Heart left ventricle (tissue), 16 donors: ENCODE measurements around the gene GIMAP7. TPM values are rescaled to one million over a fixed set of nuclear protein-coding genes. Genes with fewer than 3 reads are reported as not detected.

Experiments used
- ATAC-seq, 4 donors: fragments of 200-7000 bp; cut with Tn5 transposase; one replicate each; pipeline ENCODE4 v1.9.1; 2020 to 2022; ENCODE audit warnings: moderate library complexity in 4 of 4, mild to moderate bottlenecking in 3 of 4, moderate number of reproducible peaks in 1 of 4
- DNase-seq, 5 donors: peaks; one replicate each; pipeline ENCODE4 v3.0.0-alpha.2; 2020
- H3K27ac ChIP-seq, 12 donors: fragments of 200-600 bp; sonication (generic) in 4 of 12; one replicate each; pipeline versions ENCODE4 v1.5.0 to v1.8.0; 2016 to 2022; ENCODE audit warnings: mild to moderate bottlenecking in 2 of 12
- H3K27me3 ChIP-seq, 9 donors: fragments of 200-600 bp; sonication (generic) in 2 of 9; one replicate each; pipeline versions ENCODE4 v1.5.1 to v1.8.0; 2016 to 2022; ENCODE audit warnings: mild to moderate bottlenecking in 3 of 9
- H3K36me3 ChIP-seq, 9 donors: fragments of 200-600 bp; sonication (generic) in 2 of 9; one replicate each; pipeline versions ENCODE4 v1.5.0 to v1.8.0; 2018 to 2022; ENCODE audit warnings: mild to moderate bottlenecking in 2 of 9
- H3K4me1 ChIP-seq, 12 donors: fragments of 200-600 bp; sonication (generic) in 4 of 12; one replicate each; pipeline versions ENCODE4 v1.5.0 to v1.8.0; 2016 to 2022; ENCODE audit warnings: mild to moderate bottlenecking in 3 of 12
- H3K4me3 ChIP-seq, 12 donors: fragments of 200-600 bp; sonication (generic) in 4 of 12; one replicate each; pipeline versions ENCODE4 v1.5.0 to v1.8.0; 2017 to 2022; ENCODE audit warnings: mild to moderate bottlenecking in 9 of 12, moderate library complexity in 4 of 12
- H3K9me3 ChIP-seq, 12 donors: fragments of 200-600 bp; sonication (generic) in 4 of 12; one replicate each; pipeline versions ENCODE4 v1.5.0 to v1.8.0; 2016 to 2022; ENCODE audit warnings: mild to moderate bottlenecking in 1 of 12
- POLR2A ChIP-seq, 2 donors: fragments of 450-650 bp; IDR thresholded peaks; one replicate each; pipeline ENCODE4 v1.6.1; 2017; ENCODE audit warnings: antibody characterized with exemption in 2 of 2, mild to moderate bottlenecking in 2 of 2, moderate library complexity in 2 of 2
- WGBS, 4 donors: extraction: QIAGEN DNeasy Blood & Tissue Kit in 2 of 4; methylation state at CpG; one replicate each; pipeline versions ENCODE4 v1.1.5 to v1.1.7; 2013 to 2018; 5-methylcytosine and 5-hydroxymethylcytosine counted together
- intact Hi-C, 10 donors: fragments of 100-400 bp; cut with DNase I; formaldehyde crosslinking; loops; one replicate each; pipeline versions ENCODE4 v1.11.1 to v1.14.2; 2022
- polyA plus RNA-seq, 2 donors: library from polyadenylated mRNA; stranded (reverse); fragments of 200-250 nt; gene quantifications; one replicate each; pipeline ENCODE4 v1.2.3, GENCODE V29; 2013
- total RNA-seq, 9 donors: library from RNA; depleted of rRNA in 2 of 9; stranded (reverse); fragments of >200 nt in 2 of 9; fragmentation: NEBNext Ultra II Directional in 3 of 9; extraction: Animal tissue kit (Norgen Biotek cat#: 25700) in 3 of 9; gene quantifications; one replicate each; pipeline versions ENCODE4 v1.1.0 to v1.2.4, GENCODE V29; 2016 to 2023
- TF ChIP-seq, protein P1 (sequence below), 12 donors: fragments of 200-600 bp; sonication (generic) in 4 of 12; IDR thresholded peaks; one replicate each; pipeline versions ENCODE4 v1.5.0 to v1.8.0; 2018 to 2022; ENCODE audit warnings: antibody characterized with exemption in 12 of 12, mild to moderate bottlenecking in 5 of 12
- donor health status: ischemic (EF 13 %, LVEDD 7.1; RV severe dilation, severe dysfunction).
- donor health status: healthy with polysubstance abuse.
- donor health status: DM: no; HTN: yes; CAD: no.
- donor health status: DM: no; HTN: no; CAD: no.
- donor health status: ischemic (EF 25% LVEDD 6.9; RV normal size, moderate dysfunction).
- donor health status: ischemic (EF 25% LVEDD 5.7; RV mildly dilated, moderate dysfunction).
- donor health status: healthy.
- donor health status: DM: yes; HTN: yes; CAD: no.
- donor health status: ischemic (EF 35%, LVEDD 5.7; RV mildly dilated, moderate dysfunction).
- donor health status: nonischemic (EF 11% LVEDD 7.7; RV severe dilation, severe dysfunction).
- donor health status: DM: yes; HTN: yes; CAD: no.
- donor health status: PGD.
- donor health status: ischemic (EF 29% LVEDD 5.4; RV normal size, mild dysfunction).
- donor health status: nonischemic (EF 23%, LVEDD 6.1; RV moderate dilation, normal function).

GIMAP7 gene
- total and polyA plus RNA-seq, 11 donors = 14.4 to 48.0 (median 20.0) TPM

DNA sequence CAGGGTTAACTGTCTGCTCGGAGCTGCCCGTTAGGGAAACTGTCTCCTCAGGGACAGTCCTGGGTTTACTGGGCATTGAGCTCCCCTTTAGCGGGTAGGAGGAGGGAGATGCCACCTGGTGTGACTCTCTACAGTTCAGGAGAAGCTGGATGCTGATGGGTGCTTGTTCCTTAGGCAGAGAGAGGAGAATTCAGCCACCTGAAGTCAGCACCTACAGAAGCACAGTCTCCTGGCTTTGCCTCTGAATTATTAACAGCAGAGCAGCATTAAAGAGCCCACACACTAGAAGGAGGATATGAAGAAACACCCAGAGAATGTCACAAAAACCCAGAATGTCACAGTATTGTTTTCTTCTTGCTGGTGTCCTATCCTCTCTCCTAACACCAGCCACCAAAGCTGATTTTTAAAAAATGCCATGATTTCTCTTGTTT is 53.2 kb downstream of the GIMAP7 start:
- DNase-seq = no peak
- peaks cover 0 to 32% (median 18%) of the 10 kb centered on the region in 9 donors for H3K36me3 ChIP-seq
- 52 to 69% (median 58%) methylated on average over 1 to 3 of the region's 3 CpGs for WGBS, 4 donors
- H3K9me3 ChIP-seq = peaks cover 0 to 23% (median 5%) of the 10 kb centered on the region in 12 donors
- peak overlapping the region; percentile 35 to 82 (median 60) for H3K4me3 ChIP-seq
- peak overlapping the region; percentile 74 to 93 (median 88) for H3K27ac ChIP-seq
- TF ChIP-seq, protein P1, sequence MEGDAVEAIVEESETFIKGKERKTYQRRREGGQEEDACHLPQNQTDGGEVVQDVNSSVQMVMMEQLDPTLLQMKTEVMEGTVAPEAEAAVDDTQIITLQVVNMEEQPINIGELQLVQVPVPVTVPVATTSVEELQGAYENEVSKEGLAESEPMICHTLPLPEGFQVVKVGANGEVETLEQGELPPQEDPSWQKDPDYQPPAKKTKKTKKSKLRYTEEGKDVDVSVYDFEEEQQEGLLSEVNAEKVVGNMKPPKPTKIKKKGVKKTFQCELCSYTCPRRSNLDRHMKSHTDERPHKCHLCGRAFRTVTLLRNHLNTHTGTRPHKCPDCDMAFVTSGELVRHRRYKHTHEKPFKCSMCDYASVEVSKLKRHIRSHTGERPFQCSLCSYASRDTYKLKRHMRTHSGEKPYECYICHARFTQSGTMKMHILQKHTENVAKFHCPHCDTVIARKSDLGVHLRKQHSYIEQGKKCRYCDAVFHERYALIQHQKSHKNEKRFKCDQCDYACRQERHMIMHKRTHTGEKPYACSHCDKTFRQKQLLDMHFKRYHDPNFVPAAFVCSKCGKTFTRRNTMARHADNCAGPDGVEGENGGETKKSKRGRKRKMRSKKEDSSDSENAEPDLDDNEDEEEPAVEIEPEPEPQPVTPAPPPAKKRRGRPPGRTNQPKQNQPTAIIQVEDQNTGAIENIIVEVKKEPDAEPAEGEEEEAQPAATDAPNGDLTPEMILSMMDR (IDR thresholded peaks at IDR 0.05) = no peak
- no peak for TF ChIP-seq POLR2A (IDR thresholded peaks at IDR 0.05)
- no peaks in the 10 kb centered on the region for H3K27me3 ChIP-seq
- H3K4me1 ChIP-seq = peaks cover 0 to 45% (median 8%) of the 10 kb centered on the region in 12 donors
- intact Hi-C loops = loop anchor here in 4 of 10 donors (2.0 to 10.0 kb wide), 6 partner anchors 46 to 147 kb away; partner anchors contain the start of genes GIMAP8 (in 2 of the 4) and GIMAP1 (in 1 of the 4)
- ATAC-seq = peak; percentile 12 to 58 (median 38)

DNA sequence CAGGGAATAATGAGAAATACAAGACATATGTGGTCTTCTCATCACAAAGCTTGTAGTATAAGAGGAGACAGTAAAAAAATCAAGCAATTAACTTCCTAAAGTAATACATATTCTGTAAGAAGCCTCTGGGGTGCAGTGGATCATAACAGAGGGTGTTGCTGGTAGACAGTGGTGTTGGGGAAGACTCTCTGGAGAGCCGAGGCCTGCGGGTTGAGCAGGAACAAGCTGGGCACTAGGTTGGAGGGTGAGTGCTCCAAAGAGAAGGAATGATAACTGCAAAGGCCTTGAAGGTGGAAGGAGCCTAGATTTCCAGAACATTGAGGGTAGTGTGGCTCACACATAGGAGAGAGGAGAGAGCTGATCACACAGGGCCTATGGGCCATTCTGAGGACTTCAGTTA is 54.0 kb downstream of the GIMAP7 start:
- intact Hi-C loops = loop anchor here in 4 of 10 donors (5.0 to 10.0 kb wide), 5 partner anchors 46 to 146 kb away; partner anchors contain the start of genes GIMAP1 (in 1 of the 4) and GIMAP8 (in 1 of the 4)
- H3K27ac ChIP-seq = peak overlapping the region; percentile 58 to 93 (median 86)

DNA sequence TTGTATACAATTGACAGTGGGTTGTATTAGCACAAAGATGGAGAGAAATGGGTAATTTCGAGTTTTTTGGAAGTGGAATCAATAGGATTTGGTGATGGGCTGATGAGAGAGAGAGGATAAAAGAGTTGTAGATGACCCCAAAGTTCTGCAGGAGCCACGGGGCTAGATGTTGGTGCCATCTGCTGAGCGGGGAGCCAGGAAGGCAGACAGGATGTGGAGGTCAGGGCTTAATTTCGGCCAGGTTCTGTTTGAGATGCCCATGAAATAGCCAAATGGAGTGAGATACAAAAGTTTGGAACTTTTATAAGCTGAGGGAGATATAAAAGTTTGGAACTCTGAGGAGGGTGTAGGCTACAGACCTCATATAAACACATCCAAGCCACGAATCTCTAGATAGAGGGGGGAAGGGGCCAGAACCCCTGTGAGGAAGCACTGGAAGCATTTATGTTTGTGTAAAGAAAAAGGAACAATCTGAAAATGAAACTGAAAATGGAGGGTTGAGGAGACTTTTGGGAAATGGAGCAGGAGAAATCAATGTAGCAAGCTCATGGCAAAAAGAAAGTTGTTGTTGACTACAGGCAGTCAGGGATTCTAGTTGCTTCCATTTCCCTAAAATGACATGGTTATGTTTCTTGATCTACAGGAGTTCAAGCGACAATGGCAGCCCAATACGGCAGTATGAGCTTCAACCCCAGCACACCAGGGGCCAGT is 54.7 kb downstream of the GIMAP7 start:
- Histone ChIP-seq H3K27me3 (no peaks in the 10 kb centered on the region), H3K4me1 (peaks cover 0 to 31% (median 8%) of the 10 kb centered on the region in 12 donors), H3K27ac (peak overlapping the region; percentile 58 to 93 (median 86)), H3K4me3 (peak overlapping the region in 11 of 12 donors; percentile 36 to 82 (median 61)), H3K36me3 (peaks cover 0 to 47% (median 21%) of the 10 kb centered on the region in 9 donors), H3K9me3 (peaks cover 0 to 35% (median 8%) of the 10 kb centered on the region in 12 donors)
- no peak for TF ChIP-seq POLR2A (IDR thresholded peaks at IDR 0.05)
- TF ChIP-seq, protein P1 (IDR thresholded peaks at IDR 0.05) = no peak
- no peak for DNase-seq
- ATAC-seq = peak in 1 of 4 donors; percentile 31
- 59 to 73% (median 67%) methylated on average over 7 of the region's 7 CpGs for whole genome bisulfite sequencing, 4 donors
- intact Hi-C loops = loop anchor here in 4 of 10 donors (5.0 to 10.0 kb wide), 5 partner anchors 47 to 145 kb away; partner anchors contain the start of genes GIMAP1 (in 1 of the 4) and GIMAP8 (in 1 of the 4)

More for the DNA sequence above, 54.0 kb downstream of the GIMAP7 start:
- TF ChIP-seq POLR2A (IDR thresholded peaks at IDR 0.05) = no peak
- TF ChIP-seq, protein P1 (IDR thresholded peaks at IDR 0.05) = no peak
- ATAC-seq (peak in 2 of 4 donors; percentile 47 to 70), DNase-seq (no peak)
- Histone ChIP-seq H3K36me3 (peaks cover 0 to 40% (median 21%) of the 10 kb centered on the region in 9 donors), H3K4me3 (peak overlapping the region; percentile 35 to 82 (median 60)), H3K27me3 (no peaks in the 10 kb centered on the region), H3K9me3 (peaks cover 0 to 31% (median 7%) of the 10 kb centered on the region in 12 donors), H3K4me1 (peaks cover 0 to 37% (median 8%) of the 10 kb centered on the region in 12 donors)
- WGBS, 4 donors = 38 to 74% (median 62%) methylated on average over 2 of the region's 2 CpGs

Other genes starting within 250 kb of the GIMAP7 start
- 1 to 10 TPM; 2.1 to 9.4 (median 4.6) TPM for gene LRRC61, start 191.5 kb upstream of the GIMAP7 start, total RNA-seq
- 1 to 10 TPM; 1.8 to 8.3 TPM for gene LRRC61, start 191.5 kb upstream of the GIMAP7 start, polyA plus RNA-seq
- gene ACTR3C, start 191.3 kb upstream of the GIMAP7 start, total RNA-seq = 1 to 10 TPM; 1.6 to 5.9 (median 3.7) TPM
- gene ACTR3C, start 191.3 kb upstream of the GIMAP7 start, polyA plus RNA-seq = 1 to 10 TPM; 2.2 to 4.5 TPM
- gene RARRES2, start 173.2 kb upstream of the GIMAP7 start, total RNA-seq = 100 to 1,000 TPM in 2 of 9 donors, 10 to 100 TPM in 3, 1 to 10 TPM in 4; 3.9 to 108 (median 12.6) TPM
- 10 to 100 TPM in 1 of 2 donors, 1 to 10 TPM in 1; 9.2 to 16.0 TPM for gene RARRES2, start 173.2 kb upstream of the GIMAP7 start, polyA plus RNA-seq
- gene REPIN1, start 146.1 kb upstream of the GIMAP7 start, total RNA-seq = 100 to 1,000 TPM in 5 of 9 donors, 10 to 100 TPM in 4; 90.4 to 141 (median 100) TPM
- gene REPIN1, start 146.1 kb upstream of the GIMAP7 start, polyA plus RNA-seq = 10 to 100 TPM; 49.8 to 79.6 TPM
- gene ZNF775, start 135.5 kb upstream of the GIMAP7 start, total RNA-seq = 1 to 10 TPM; 2.1 to 5.0 (median 3.3) TPM
- gene ZNF775, start 135.5 kb upstream of the GIMAP7 start, polyA plus RNA-seq = 1 to 10 TPM; 1.8 to 4.4 TPM
- gene GIMAP8, start 64.2 kb upstream of the GIMAP7 start, total RNA-seq = 10 to 100 TPM; 11.3 to 36.0 (median 14.9) TPM
- 10 to 100 TPM; 11.7 to 20.3 TPM for gene GIMAP8, start 64.2 kb upstream of the GIMAP7 start, polyA plus RNA-seq
- 10 to 100 TPM; 25.1 to 80.2 (median 35.2) TPM for gene GIMAP4, start 52.5 kb downstream of the GIMAP7 start, total RNA-seq
- gene GIMAP4, start 52.5 kb downstream of the GIMAP7 start, polyA plus RNA-seq = 10 to 100 TPM; 32.8 to 35.5 TPM
- 10 to 100 TPM; 20.3 to 52.7 (median 24.4) TPM for gene GIMAP6, start 117.5 kb downstream of the GIMAP7 start, total RNA-seq
- gene GIMAP6, start 117.5 kb downstream of the GIMAP7 start, polyA plus RNA-seq = 10 to 100 TPM; 13.8 to 29.6 TPM
- 10 to 100 TPM in 2 of 9 donors, 1 to 10 TPM in 7; 2.1 to 23.5 (median 4.9) TPM for gene GIMAP2, start 170.8 kb downstream of the GIMAP7 start, total RNA-seq
- 1 to 10 TPM; 2.3 to 6.6 TPM for gene GIMAP2, start 170.8 kb downstream of the GIMAP7 start, polyA plus RNA-seq
- gene GIMAP1, start 201.7 kb downstream of the GIMAP7 start, total RNA-seq = 1 to 10 TPM; 3.4 to 9.2 (median 5.8) TPM
- 1 to 10 TPM; 7.7 to 9.7 TPM for gene GIMAP1, start 201.7 kb downstream of the GIMAP7 start, polyA plus RNA-seq
- 10 to 100 TPM in 8 of 9 donors, 1 to 10 TPM in 1; 6.4 to 40.4 (median 12.2) TPM for gene GIMAP5, start 222.5 kb downstream of the GIMAP7 start, total RNA-seq
- 10 to 100 TPM; 22.1 to 22.2 TPM for gene GIMAP5, start 222.5 kb downstream of the GIMAP7 start, polyA plus RNA-seq